ENCODE results near the gene NLE1. TPM values are rescaled to one million over a fixed set of nuclear protein-coding genes. Genes with fewer than 3 reads are reported as not detected.

Gene NLE1
- 10 to 100 TPM in 3 of 4 donors, 1 to 10 TPM in 1; 9.6 to 16.1 (median 13.8) TPM for total RNA-seq

- Histone ChIP-seq H3K4me3 (peak within 1 kb of the TSS; percentile 70 to 91 (median 74)), H3K4me1 (peaks cover 12 to 29% (median 23%) of the 10 kb centered on the region in 4 donors), H3K27me3 (no peaks in the 10 kb centered on the region), H3K27ac (replicated peaks in 1 of 4) (peak within 1 kb of the TSS in 3 of 4 donors; percentile 1 to 56 (median 39)), H3K9me3 (no peaks in the 10 kb centered on the region), H3K36me3 (peaks cover 16 to 32% (median 29%) of the 10 kb centered on the region in 4 donors)
- WGBS = under 1% methylated on average over 18 of the region's 65 CpGs
- peak; percentile 89 to 98 (median 96) for TF ChIP-seq CTCF (IDR thresholded peaks at IDR 0.05)
- no peak for TF ChIP-seq EP300 (IDR thresholded peaks at IDR 0.05)
- no peak for TF ChIP-seq POLR2A (IDR thresholded peaks at IDR 0.05; ENCODE audit: low read depth)
- peak; percentile 49 to 82 for TF ChIP-seq POLR2AphosphoS5 (IDR thresholded peaks at IDR 0.05)
- intact Hi-C loops (cut with DNase I) = loop anchor here (5.0 kb wide), 1 partner anchor 100 kb away; the partner anchor contains the start of gene SLFN5
- no peak for DNase-seq (ENCODE audit: extremely low spot score)
These were observed at the start of gene NLE1 for GRCh38 chr17:35141681-35142466. Gene NLE1 (minus strand): TSS chr17:35142303. CDS start chr17:35142275, 28 bp downstream.

- no peaks in the 10 kb centered on the region for H3K9me3 ChIP-seq
- intact Hi-C loops (cut with DNase I) = no loop called here
- H3K36me3 ChIP-seq = peaks cover 0 to 20% (median 0%) of the 10 kb centered on the region in 4 donors
- WGBS = 70% methylated on average over 11 of the region's 11 CpGs
- H3K27ac ChIP-seq (replicated peaks in 1 of 4) = no peak overlapping the region
- no peak overlapping the region for H3K4me3 ChIP-seq
- no peak for TF ChIP-seq POLR2A (IDR thresholded peaks at IDR 0.05; ENCODE audit: low read depth)
- TF ChIP-seq POLR2AphosphoS5 (IDR thresholded peaks at IDR 0.05) = no peak
- no peak for TF ChIP-seq CTCF (IDR thresholded peaks at IDR 0.05)
- no peak for TF ChIP-seq EP300 (IDR thresholded peaks at IDR 0.05)
- H3K27me3 ChIP-seq = peaks cover 0 to 4% (median 0%) of the 10 kb centered on the region in 4 donors
- no peaks in the 10 kb centered on the region for H3K4me1 ChIP-seq
- no peak for DNase-seq (ENCODE audit: extremely low spot score)
These were observed 49.0 kb upstream of the NLE1 start for GRCh38 chr17:35191001-35191695.

GRCh38 chr17:35189291-35189690, 47.2 kb upstream of the NLE1 start:
- TF ChIP-seq EP300 (IDR thresholded peaks at IDR 0.05) = no peak
- intact Hi-C loops (cut with DNase I) = no loop called here
- H3K36me3 ChIP-seq = peaks cover 0 to 33% (median 0%) of the 10 kb centered on the region in 4 donors
- H3K9me3 ChIP-seq = no peaks in the 10 kb centered on the region
- H3K4me3 ChIP-seq = no peak overlapping the region
- DNase-seq (ENCODE audit: extremely low spot score) = no peak
- H3K27ac ChIP-seq (replicated peaks in 1 of 4) = no peak overlapping the region
- WGBS = 67% methylated on average over 3 of the region's 3 CpGs
- H3K4me1 ChIP-seq = no peaks in the 10 kb centered on the region
- peaks cover 0 to 8% (median 0%) of the 10 kb centered on the region in 4 donors for H3K27me3 ChIP-seq

GRCh38 chr17:35188111-35188510, 46.0 kb upstream of the NLE1 start:
- peaks cover 0 to 7% (median 0%) of the 10 kb centered on the region in 4 donors for H3K27me3 ChIP-seq
- no peaks in the 10 kb centered on the region for H3K9me3 ChIP-seq
- H3K4me1 ChIP-seq = no peaks in the 10 kb centered on the region
- peaks cover 0 to 44% (median 0%) of the 10 kb centered on the region in 4 donors for H3K36me3 ChIP-seq
- 34% methylated on average over 2 of the region's 2 CpGs for WGBS
- no peak for TF ChIP-seq CTCF (IDR thresholded peaks at IDR 0.05)
- TF ChIP-seq POLR2AphosphoS5 (IDR thresholded peaks at IDR 0.05) = no peak
- TF ChIP-seq EP300 (IDR thresholded peaks at IDR 0.05) = no peak
- no peak for TF ChIP-seq POLR2A (IDR thresholded peaks at IDR 0.05; ENCODE audit: low read depth)
- H3K27ac ChIP-seq (replicated peaks in 1 of 4) = no peak overlapping the region
- no peak overlapping the region for H3K4me3 ChIP-seq
- DNase-seq (ENCODE audit: extremely low spot score) = no peak
- intact Hi-C loops (cut with DNase I) = no loop called here

GRCh38 chr17:35187481-35187880, 45.4 kb upstream of the NLE1 start:
- Histone ChIP-seq H3K27ac (replicated peaks in 1 of 4) (no peak overlapping the region), H3K4me3 (no peak overlapping the region), H3K4me1 (no peaks in the 10 kb centered on the region), H3K36me3 (peaks cover 0 to 51% (median 0%) of the 10 kb centered on the region in 4 donors), H3K27me3 (peaks cover 0 to 7% (median 0%) of the 10 kb centered on the region in 4 donors), H3K9me3 (no peaks in the 10 kb centered on the region)
- TF ChIP-seq EP300 (IDR thresholded peaks at IDR 0.05) = no peak
- TF ChIP-seq POLR2AphosphoS5 (IDR thresholded peaks at IDR 0.05) = no peak
- TF ChIP-seq POLR2A (IDR thresholded peaks at IDR 0.05; ENCODE audit: low read depth) = no peak
- no peak for TF ChIP-seq CTCF (IDR thresholded peaks at IDR 0.05)
- intact Hi-C loops (cut with DNase I) = no loop called here
- WGBS = 86% methylated on average over 2 of the region's 2 CpGs
- DNase-seq (ENCODE audit: extremely low spot score) = no peak

Data from esophagus muscularis mucosa (tissue), 4 donors.